T-helper 2 cell treated with Interferon-gamma antibody and Interleukin-4, amounts not matched to agents 5 μg/mL and 100 μg/mL, for 36 hours (primary cell): ENCODE data around the gene BRIP1.

Source experiments
- DNase-seq: peaks from one replicate; pipeline ENCODE4 v3.0.0; 2021; ENCODE audit warnings: low spot score
- H3K27ac Mint-ChIP-seq: one replicate; pipeline ENCODE4 v1.8.0; 2021; ENCODE audit warnings: mild to moderate bottlenecking, mixed read lengths
- H3K27me3 Mint-ChIP-seq: one replicate; pipeline ENCODE4 v1.8.0; 2021; ENCODE audit warnings: low read depth, mixed read lengths
- H3K36me3 Mint-ChIP-seq: one replicate; pipeline ENCODE4 v1.8.0; 2021; ENCODE audit warnings: low read depth, mixed read lengths
- H3K4me1 Mint-ChIP-seq: one replicate; pipeline ENCODE4 v1.8.0; 2021; ENCODE audit warnings: low read depth, mixed read lengths
- H3K4me3 Mint-ChIP-seq: one replicate; pipeline ENCODE4 v1.8.0; 2022; ENCODE audit warnings: mild to moderate bottlenecking, moderate library complexity, mixed read lengths
- H3K9me3 Mint-ChIP-seq: one replicate; pipeline ENCODE4 v1.8.0; 2021; ENCODE audit warnings: mixed read lengths

Gene BRIP1

GRCh38 chr17:61744804-61745203 lies 118.5 kb downstream of the BRIP1 start:
- peaks cover 4% of the 10 kb centered on the region for H3K4me1 Mint-ChIP-seq
- H3K9me3 Mint-ChIP-seq = peaks cover 36% of the 10 kb centered on the region
- no peak overlapping the region for H3K4me3 Mint-ChIP-seq
- peaks cover 71% of the 10 kb centered on the region for H3K36me3 Mint-ChIP-seq
- no peaks in the 10 kb centered on the region for H3K27me3 Mint-ChIP-seq
- no peak overlapping the region for H3K27ac Mint-ChIP-seq
- no peak for DNase-seq

GRCh38 chr17:61744252-61744651 lies 119.1 kb downstream of the BRIP1 start:
- Mint-ChIP-seq H3K27me3 (no peaks in the 10 kb centered on the region), H3K9me3 (peaks cover 34% of the 10 kb centered on the region), H3K4me3 (no peak overlapping the region)

GRCh38 chr17:61743766-61744165 lies 119.6 kb downstream of the BRIP1 start:
- Mint-ChIP-seq H3K4me1 (peaks cover 4% of the 10 kb centered on the region), H3K4me3 (no peak overlapping the region), H3K36me3 (peaks cover 76% of the 10 kb centered on the region), H3K27me3 (no peaks in the 10 kb centered on the region), H3K27ac (no peak overlapping the region), H3K9me3 (peaks cover 30% of the 10 kb centered on the region)
- no peak for DNase-seq

More at GRCh38 chr17:61744252-61744651, 119.1 kb downstream of the BRIP1 start:
- peaks cover 4% of the 10 kb centered on the region for H3K4me1 Mint-ChIP-seq
- no peak for DNase-seq
- H3K36me3 Mint-ChIP-seq = peaks cover 74% of the 10 kb centered on the region
- no peak overlapping the region for H3K27ac Mint-ChIP-seq

GRCh38 chr17:61739002-61739401 lies 124.3 kb downstream of the BRIP1 start:
- Mint-ChIP-seq H3K4me3 (no peak overlapping the region), H3K27ac (no peak overlapping the region), H3K4me1 (no peaks in the 10 kb centered on the region), H3K9me3 (peaks cover 33% of the 10 kb centered on the region), H3K27me3 (no peaks in the 10 kb centered on the region), H3K36me3 (peaks cover 60% of the 10 kb centered on the region)
- DNase-seq = no peak

- H3K9me3 Mint-ChIP-seq = peaks cover 33% of the 10 kb centered on the region
- no peak overlapping the region for H3K27ac Mint-ChIP-seq
- H3K4me3 Mint-ChIP-seq = no peak overlapping the region
- H3K4me1 Mint-ChIP-seq = no peaks in the 10 kb centered on the region
- H3K27me3 Mint-ChIP-seq = no peaks in the 10 kb centered on the region
- H3K36me3 Mint-ChIP-seq = peaks cover 57% of the 10 kb centered on the region
- DNase-seq = no peak
These were observed 125.1 kb downstream of the BRIP1 start for GRCh38 chr17:61738249-61738648.

GRCh38 chr17:61737820-61738219 lies 125.5 kb downstream of the BRIP1 start:
- H3K9me3 Mint-ChIP-seq = peaks cover 33% of the 10 kb centered on the region
- peaks cover 55% of the 10 kb centered on the region for H3K36me3 Mint-ChIP-seq
- H3K27me3 Mint-ChIP-seq = no peaks in the 10 kb centered on the region
- H3K27ac Mint-ChIP-seq = no peak overlapping the region
- H3K4me1 Mint-ChIP-seq = no peaks in the 10 kb centered on the region
- no peak overlapping the region for H3K4me3 Mint-ChIP-seq
- no peak for DNase-seq

- Mint-ChIP-seq H3K9me3 (peaks cover 26% of the 10 kb centered on the region), H3K36me3 (peaks cover 42% of the 10 kb centered on the region), H3K4me1 (no peaks in the 10 kb centered on the region), H3K4me3 (no peak overlapping the region), H3K27ac (no peak overlapping the region), H3K27me3 (no peaks in the 10 kb centered on the region)
- DNase-seq = no peak
These were observed 126.9 kb downstream of the BRIP1 start for GRCh38 chr17:61736438-61736837.

- Mint-ChIP-seq H3K36me3 (peaks cover 35% of the 10 kb centered on the region), H3K27me3 (no peaks in the 10 kb centered on the region), H3K9me3 (peaks cover 20% of the 10 kb centered on the region), H3K27ac (no peak overlapping the region), H3K4me3 (no peak overlapping the region), H3K4me1 (no peaks in the 10 kb centered on the region)
- DNase-seq = no peak
These were observed 127.5 kb downstream of the BRIP1 start for GRCh38 chr17:61735807-61736206.

GRCh38 chr17:61734466-61734865 lies 128.9 kb downstream of the BRIP1 start:
- Mint-ChIP-seq H3K27ac (no peak overlapping the region), H3K4me3 (no peak overlapping the region), H3K9me3 (peaks cover 20% of the 10 kb centered on the region), H3K27me3 (no peaks in the 10 kb centered on the region), H3K36me3 (peaks cover 25% of the 10 kb centered on the region), H3K4me1 (no peaks in the 10 kb centered on the region)
- no peak for DNase-seq

GRCh38 chr17:61734012-61734411 lies 129.3 kb downstream of the BRIP1 start:
- Mint-ChIP-seq H3K4me3 (no peak overlapping the region), H3K27me3 (no peaks in the 10 kb centered on the region), H3K9me3 (peaks cover 20% of the 10 kb centered on the region), H3K36me3 (peaks cover 22% of the 10 kb centered on the region), H3K4me1 (no peaks in the 10 kb centered on the region), H3K27ac (no peak overlapping the region)
- DNase-seq = no peak

- Mint-ChIP-seq H3K4me3 (no peak overlapping the region), H3K9me3 (peaks cover 20% of the 10 kb centered on the region), H3K36me3 (peaks cover 20% of the 10 kb centered on the region), H3K27ac (no peak overlapping the region), H3K27me3 (no peaks in the 10 kb centered on the region), H3K4me1 (peaks cover 6% of the 10 kb centered on the region)
- DNase-seq = no peak
These were observed 130.3 kb downstream of the BRIP1 start for GRCh38 chr17:61733021-61733420.

- H3K27me3 Mint-ChIP-seq = no peaks in the 10 kb centered on the region
- no peak overlapping the region for H3K4me3 Mint-ChIP-seq
- H3K36me3 Mint-ChIP-seq = peaks cover 14% of the 10 kb centered on the region
- DNase-seq = no peak
- H3K27ac Mint-ChIP-seq = no peak overlapping the region
- H3K9me3 Mint-ChIP-seq = peaks cover 12% of the 10 kb centered on the region
- peaks cover 6% of the 10 kb centered on the region for H3K4me1 Mint-ChIP-seq
These were observed 131.2 kb downstream of the BRIP1 start for GRCh38 chr17:61732169-61732568.

- Mint-ChIP-seq H3K36me3 (peaks cover 8% of the 10 kb centered on the region), H3K27ac (no peak overlapping the region), H3K4me3 (no peak overlapping the region), H3K4me1 (peaks cover 6% of the 10 kb centered on the region), H3K27me3 (no peaks in the 10 kb centered on the region), H3K9me3 (peaks cover 3% of the 10 kb centered on the region)
- no peak for DNase-seq
These were observed 132.0 kb downstream of the BRIP1 start for GRCh38 chr17:61731330-61731729.

- Mint-ChIP-seq H3K4me1 (peaks cover 6% of the 10 kb centered on the region), H3K27ac (no peak overlapping the region), H3K36me3 (peaks cover 13% of the 10 kb centered on the region), H3K4me3 (no peak overlapping the region), H3K27me3 (no peaks in the 10 kb centered on the region), H3K9me3 (peaks cover 3% of the 10 kb centered on the region)
- no peak for DNase-seq
These were observed 133.5 kb downstream of the BRIP1 start for GRCh38 chr17:61729690-61730268.

GRCh38 chr17:61728297-61728836 lies 135.0 kb downstream of the BRIP1 start:
- peaks cover 6% of the 10 kb centered on the region for H3K4me1 Mint-ChIP-seq
- no peaks in the 10 kb centered on the region for H3K27me3 Mint-ChIP-seq
- H3K36me3 Mint-ChIP-seq = peaks cover 16% of the 10 kb centered on the region
- H3K4me3 Mint-ChIP-seq = no peak overlapping the region
- no peak for DNase-seq
- H3K27ac Mint-ChIP-seq = no peak overlapping the region
- peaks cover 3% of the 10 kb centered on the region for H3K9me3 Mint-ChIP-seq
